NCI-H2107 treated with DMSO at 0.1 percent for 48 hours (cell line): ENCODE results near the gene PPP2CA.
"Not testable (repeated sequence)": the region's sequence is repeated elsewhere in the genome, so short reads cannot be mapped to it uniquely, and the experiment has no call there.

ENCODE experiments used
- DNase-seq: peaks from one replicate; lab custom pipeline; 2025; ENCODE audit not compliant: unreplicated experiment; lab: John Stamatoyannopoulos, UW

Gene PPP2CA

DNA sequence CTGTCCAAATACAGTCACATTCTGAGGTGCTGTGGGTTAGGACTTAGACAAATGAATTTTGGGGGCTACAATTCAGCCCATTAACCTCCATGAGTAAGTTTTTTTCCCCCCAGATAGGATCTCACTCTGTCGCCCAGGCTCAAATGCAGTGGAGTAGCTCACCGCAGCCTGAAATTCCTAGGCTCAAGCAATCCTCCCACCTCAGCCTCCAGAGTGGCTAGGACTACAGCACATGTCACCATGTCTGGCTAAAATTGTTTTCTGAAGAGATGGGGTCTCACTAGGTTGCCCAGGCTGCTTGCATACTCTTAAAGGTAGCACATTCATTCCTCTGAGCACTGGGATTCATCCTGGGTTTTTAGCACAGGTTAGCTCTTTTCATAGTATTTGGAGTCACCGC, 22.2 kb downstream of the PPP2CA start:
- no peak for DNase-seq

DNA sequence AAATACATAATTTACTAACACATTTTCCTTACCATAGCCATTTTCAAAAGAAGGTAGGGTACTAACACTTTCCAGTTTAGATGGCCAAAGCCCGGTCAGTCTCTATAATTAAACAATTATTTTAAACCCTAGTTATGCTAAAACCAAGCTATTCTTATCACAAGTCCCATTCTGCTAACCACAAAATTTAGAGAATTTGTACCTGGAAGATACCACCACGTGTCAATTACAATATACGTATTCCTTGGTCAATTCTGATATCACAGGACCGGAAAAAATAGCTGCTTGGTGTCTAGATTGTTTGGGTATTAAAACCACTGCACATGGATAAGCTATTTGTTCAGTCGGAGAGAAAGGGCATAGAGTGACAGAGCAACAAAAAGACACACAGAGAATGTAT, 30.2 kb downstream of the PPP2CA start:
- no peak for DNase-seq

DNA sequence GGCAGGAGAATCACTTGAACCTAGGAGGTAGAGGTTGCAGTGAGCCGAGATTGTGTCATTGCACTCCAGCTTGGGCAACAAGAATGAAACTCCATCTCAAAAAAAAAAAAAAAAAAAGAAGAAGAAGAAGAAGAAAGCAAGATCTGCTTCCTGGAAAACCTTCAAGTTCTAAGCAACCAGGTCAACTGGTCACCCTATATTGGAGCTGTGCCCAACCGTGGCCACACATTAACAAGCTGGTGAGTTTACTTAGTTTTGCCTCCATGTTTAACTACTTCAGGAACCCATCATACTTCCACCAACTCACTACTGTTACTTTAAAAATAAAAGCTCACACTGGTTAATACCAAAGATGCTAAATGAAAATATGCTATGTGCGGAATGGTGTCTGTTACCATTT, 36.8 kb downstream of the PPP2CA start:
- DNase-seq: no peak

DNA sequence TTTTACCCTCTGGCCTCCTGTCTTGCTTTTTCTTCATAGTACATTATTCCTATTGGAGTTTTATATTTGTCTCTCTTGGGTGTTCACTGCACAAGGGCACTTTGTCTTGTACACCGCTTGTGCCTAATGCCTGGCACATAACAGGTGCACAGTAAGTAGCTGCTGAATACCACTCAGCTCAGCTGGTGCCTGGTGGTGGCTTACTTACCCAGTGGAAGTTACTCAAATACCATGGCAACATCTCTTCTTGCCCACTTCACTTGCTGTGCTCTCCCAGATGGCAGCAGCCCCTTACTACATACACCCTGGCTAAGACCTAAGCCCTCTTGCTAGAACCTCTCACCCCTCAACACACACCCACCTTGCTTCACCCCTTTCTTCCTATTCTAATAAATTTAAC, 37.8 kb downstream of the PPP2CA start:
- DNase-seq: no peak

DNA sequence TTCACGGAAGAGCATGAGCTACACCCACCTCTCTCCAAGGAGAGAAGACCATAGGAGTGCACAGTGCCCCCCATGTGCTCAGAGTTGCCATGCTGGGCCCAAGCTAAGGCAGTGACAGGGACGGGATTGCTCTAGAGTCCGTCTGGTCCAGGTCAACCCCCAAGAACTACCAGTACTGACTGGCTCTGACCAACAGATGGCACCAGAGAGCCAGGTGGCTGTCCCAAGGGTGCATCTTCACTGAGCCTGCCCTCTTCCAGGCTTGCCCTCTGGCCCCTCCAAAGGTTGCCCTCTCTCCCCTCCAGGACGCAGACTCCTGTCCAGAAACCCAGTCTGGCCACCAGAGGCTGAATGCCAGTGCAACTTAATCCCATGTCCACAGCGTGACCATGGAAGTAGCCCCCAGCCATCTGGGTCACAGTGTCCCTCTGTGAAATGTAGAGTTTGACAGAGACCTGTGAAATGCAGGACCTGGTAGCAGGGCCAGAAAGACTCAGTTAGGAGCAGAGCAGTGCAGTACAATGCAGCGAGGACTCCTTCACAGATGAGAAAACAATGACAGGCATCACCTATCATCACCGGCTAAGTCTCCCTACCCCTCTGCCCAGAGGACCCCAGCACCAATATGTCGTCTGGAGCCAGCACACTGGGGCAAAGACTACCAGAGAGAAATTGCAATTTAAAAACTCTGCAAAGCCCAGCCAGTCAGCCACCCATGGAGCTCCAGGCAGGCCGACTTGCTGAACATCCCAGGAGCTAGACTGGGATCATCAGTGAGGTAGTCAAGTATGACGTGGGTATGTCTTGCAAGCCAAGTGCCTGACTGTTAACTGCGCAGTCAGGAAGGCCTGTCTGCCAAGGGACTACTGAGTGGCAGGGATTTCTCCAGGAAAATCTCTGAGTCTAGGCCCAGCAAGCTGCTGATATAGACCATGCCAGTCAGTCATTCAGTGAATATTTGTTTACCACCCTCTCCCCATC, 41.4 kb downstream of the PPP2CA start:
- DNase-seq: peak; percentile 13

DNA sequence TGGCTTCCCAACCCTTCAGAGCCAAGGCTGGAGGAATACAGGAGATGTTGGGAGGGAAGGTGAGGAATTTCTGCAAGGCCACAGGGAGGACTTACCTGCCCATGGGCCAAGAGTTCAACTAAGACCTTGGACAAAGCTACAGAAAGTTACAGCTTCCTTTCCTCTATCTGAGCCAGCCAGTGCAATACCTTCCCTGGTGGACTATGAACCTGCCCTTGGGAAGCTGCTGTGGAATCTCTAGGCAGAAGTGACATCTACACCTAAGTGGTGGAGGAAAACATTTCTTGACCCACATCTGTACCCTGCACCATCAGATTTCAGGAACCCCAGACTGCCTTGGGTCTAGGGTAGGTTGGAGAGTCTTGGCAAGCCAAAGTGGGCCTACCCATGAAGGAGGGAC, 42.4 kb downstream of the PPP2CA start:
- DNase-seq: no peak

DNA sequence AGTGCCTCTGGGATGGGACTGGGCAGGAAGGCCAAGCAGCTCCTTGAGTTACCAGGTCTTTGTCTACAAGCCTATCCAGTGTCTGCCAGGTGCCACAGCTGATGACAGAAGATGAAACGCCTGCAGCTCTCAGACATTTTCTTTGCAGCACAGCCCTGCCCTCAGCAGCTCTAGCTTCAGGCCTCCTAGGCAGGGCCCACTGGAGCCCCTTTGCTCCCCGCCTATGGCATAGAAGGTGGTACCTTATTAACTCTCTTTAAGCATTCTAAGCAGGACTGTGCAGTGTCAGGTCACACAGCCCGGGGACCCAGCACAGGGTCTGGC, 47.8 kb downstream of the PPP2CA start:
- DNase-seq: no peak

DNA sequence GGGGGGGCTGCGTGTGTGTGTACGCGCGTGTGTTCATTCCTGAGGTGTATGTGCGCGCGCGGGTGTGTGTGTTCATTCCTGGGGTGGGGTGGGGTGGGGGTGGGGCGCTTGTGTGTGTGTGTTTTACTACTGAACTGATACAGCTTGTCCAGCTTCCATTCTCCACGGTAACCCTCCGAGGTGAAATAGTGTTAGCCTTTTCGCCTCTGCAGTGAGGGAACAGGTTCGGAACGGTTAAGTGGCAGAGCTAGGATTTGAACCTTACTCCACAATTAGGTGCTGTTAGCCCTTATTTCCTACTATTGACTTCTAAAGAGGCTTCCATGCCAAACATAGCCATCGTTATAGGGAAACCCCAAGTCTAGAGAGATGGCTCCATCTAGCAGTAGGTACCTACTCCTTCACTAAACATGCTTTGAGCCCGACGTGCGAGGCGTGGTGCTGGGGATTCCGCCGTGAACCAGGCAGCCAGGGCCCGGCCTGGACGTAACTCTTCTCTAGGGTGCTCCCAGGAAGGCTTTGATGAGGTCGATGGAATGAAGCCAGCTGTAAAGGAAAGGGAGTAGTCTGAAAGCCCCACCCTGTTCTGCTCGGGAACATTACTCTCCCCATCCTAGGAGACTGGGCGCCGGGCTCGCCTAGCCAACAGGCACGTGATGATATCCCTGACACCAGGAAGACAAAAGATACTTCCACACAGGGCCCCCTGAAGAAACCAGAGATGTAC, 48.3 kb downstream of the PPP2CA start:
- no peak for DNase-seq

DNA sequence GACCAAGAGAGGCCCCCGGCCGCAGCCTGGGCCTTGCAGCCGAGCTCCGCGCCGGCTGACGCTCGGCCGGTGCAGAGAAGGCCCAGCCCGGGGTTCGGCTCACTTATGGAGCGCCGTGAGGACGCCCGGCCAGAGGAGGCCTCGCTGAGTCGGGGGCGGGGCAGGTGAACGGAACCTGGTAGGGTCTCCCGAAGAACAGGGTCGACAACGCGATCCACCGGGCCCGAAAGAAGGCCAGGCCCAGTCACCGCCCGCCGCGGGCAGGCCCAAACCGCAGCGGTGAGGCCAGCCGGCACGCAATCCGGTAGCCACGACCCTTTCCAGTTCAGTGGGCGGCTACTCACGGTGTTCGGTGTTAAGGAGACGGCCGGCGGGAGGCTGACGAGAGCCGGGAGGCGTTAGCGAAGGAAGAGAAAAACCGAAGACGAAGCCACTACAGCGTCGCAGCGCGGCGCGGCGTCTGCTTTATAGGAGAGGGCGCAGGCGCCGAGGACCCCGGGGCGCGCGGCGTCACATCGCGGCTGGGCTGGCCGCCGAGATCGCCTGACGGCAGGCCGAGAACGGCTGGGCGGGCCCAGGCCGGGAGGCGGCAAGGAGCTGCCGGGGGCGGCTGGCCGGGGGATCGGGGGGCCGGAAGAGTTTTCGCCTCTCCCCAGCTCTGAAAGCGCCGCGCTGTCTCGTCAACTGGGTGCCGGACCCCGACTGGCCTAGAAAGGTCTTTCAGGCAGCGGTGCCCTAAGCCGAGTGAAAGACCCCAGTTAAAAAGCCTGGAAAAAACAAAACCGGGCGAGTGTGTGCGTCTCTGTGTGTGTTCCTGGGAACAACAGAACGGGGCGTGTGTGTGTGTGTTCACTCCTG, 49.1 kb downstream of the PPP2CA start, which contains the start of gene SKP1:
Gene SKP1, minus strand, starts transcription at position 440 of the 858 bp plus-strand sequence. CDS start 2,928 bp downstream, outside the sequence.
- DNase-seq: peak; percentile 39

DNA sequence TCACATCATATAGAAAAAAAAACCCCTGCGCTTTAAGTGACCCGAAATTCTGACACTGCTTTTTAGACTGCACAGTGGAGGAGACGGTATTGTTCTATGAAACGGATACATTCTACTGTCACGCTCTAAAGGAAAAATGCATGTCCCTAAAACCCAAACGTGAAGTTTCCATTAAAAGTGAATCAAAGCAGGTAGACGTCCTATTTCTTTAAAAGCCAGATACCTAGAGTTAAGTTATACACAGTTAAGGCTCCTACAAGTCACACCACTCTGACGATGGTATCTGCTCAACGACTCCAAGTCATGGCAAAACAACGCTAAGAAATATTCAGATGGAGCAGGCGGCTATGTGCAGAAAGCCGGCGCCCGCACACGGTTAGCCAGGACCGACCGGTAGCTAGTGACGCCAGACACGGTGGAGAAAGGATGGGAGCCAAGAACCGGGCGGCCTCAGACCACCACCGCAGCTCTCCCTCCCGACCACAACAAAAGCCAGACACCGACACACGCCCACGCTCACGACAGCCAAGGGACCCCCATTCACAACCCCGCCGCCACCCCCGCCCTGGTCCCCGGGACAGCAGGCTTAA, 49.9 kb downstream of the PPP2CA start:
- no peak for DNase-seq

DNA sequence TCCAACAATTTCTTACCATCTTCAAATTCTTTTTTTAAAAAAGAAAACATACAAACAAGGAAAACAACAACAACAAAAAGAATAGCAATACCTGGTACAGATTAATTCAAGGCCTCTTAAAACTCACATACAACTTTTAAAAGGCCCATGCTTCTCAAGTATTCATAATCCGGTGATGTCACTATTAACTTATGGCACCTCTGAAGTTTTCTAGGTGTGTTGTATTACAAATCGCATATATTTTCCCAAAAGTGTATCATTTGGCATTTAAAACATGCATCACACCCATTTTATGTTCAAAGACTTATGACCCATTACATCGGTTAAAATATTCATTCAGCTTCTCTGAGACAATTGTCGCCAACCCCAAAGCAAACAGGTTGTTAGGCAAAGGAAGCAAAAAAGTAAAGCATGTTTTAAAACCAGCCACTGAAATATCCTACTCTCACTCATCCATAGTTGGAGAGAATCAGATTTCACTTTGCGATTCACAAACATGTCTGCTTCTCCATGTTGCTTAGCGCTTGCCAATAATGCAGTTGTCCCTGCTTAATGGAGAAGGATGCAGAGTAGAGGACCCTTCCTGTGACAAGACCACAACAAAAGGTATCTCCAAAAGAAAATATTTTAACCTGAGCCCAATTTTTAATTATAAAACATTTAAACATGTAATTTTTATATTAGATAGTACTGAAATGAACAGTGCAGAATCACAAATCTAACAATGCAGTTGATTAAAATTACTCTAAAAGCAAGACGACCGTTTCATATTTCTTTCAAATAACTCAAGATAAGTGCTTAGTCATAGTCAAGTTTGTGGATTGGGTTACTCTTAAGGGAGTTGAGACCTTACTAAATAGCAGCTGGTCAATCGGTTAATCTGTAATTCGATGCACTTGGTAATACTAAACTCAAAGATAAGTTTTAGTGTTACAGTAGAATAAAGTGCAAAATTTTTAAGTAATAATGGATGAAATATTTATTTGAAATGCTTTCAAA, 50.7 kb downstream of the PPP2CA start:
- DNase-seq: peak; percentile 63

DNA sequence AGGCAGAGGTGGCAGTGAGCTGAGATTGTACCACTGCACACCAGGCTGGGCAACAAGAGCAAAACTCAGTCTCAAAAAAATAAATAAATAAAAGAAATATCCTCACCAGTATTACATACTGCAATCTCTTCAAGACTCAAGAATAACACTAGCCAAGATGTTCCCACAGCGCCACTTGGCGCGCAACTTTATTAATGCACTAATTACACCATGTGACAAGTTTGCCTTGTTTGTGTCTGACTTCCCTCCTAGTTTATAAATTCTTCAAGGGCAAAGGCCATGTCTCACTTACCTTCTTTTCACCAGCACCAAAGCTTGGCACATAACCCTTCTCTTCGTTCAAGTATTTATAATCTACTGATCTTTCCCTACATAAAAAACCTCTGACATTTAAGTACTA, 53.9 kb downstream of the PPP2CA start:
- no peak for DNase-seq

DNA sequence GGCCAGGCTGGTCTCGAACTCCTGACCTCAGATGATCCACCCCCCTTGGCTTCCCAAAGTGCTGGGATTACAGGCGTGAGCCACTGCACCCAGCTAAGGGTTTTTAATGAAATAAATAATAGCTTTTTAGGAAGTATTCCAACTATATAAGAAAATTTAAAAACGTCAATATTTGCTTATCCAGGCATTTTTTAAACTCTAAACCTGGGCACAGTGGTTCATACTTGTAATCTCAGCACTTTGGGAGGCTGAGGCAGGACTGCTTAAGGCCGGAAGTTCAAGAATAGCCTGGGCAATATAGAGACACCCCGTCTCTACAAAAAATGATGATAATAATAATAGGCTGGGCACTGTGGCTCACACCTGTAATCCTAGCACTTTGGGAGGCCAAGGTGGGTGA, 63.3 kb downstream of the PPP2CA start:
- DNase-seq: no peak

DNA sequence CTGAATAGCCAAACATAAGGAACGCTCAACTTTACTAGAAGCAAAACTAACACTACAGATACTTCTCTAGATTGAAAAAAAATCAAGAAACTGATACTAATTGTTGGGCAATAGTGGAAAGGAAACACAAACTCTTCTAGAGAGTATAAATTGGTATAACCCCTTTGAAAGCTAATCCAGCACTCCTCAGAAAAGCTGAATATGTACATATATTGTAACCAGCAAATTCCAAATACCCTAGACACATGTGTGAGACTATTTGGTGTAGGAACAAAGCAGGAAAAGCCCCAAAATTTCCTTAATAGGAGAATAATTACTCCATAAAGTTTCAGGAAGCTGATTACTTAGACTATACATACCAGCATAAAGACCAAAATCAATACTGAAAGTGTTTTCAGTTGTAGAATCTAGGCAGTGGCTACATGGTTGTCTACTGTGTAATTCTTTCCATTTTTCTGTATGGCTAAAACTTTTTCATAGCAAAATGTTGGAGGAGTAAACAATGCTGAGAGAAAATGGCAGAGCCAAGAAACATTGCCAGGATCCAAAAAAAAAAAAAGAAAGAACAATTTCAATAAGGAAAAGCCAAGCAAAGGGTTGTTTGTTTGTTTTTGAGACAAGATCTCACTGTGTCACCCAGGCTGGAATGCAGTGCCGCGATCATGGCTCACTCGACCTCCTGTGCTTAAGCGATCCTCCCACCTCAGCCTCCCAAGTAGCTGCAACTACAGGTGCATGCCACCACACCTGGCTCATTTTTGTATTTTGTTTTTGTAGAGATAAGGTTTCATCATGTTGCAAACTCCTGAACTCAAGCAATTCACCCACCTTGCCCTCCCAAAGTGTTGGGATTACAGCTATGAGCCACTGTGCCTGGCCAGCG, 64.1 kb downstream of the PPP2CA start:
- no peak for DNase-seq

DNA sequence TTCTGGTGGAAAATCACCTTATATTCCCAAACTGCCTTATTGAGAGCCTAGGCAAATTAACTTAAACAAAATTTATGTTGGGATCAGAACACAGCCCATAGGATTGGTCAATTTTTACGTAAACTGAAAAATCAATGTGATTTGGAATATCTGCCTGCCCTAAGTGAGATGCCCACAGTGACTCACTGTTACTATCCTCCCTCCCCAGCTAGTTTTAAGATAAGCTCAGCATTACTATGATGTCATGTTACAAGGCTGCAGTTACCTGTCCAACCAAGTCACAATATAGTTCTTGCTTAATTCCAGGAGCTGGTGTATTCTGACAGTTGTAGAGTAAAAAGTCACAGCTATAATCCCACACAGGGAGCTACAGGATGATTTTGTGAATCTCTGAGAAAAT, 72.2 kb downstream of the PPP2CA start:
- no peak for DNase-seq

DNA sequence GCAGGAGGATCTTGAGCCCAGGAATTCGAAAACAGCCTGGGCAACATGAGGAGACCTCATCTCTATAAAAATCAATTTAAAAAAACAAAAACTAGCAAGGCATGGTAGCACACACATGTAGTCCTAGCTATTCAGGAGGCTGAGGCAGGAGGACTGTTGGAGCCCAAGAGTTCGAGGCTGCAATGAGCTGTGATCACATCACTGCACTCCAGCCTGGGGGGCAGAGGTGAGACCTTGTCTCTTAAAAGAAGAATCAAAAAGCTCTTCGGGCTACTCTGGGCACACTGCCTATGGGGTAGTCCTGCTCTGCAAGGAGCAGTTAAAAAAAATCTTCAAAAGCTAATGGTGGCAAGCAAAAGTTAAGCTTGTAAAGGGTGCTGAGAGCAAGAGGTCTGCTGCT, 72.6 kb downstream of the PPP2CA start:
- no peak for DNase-seq

DNA sequence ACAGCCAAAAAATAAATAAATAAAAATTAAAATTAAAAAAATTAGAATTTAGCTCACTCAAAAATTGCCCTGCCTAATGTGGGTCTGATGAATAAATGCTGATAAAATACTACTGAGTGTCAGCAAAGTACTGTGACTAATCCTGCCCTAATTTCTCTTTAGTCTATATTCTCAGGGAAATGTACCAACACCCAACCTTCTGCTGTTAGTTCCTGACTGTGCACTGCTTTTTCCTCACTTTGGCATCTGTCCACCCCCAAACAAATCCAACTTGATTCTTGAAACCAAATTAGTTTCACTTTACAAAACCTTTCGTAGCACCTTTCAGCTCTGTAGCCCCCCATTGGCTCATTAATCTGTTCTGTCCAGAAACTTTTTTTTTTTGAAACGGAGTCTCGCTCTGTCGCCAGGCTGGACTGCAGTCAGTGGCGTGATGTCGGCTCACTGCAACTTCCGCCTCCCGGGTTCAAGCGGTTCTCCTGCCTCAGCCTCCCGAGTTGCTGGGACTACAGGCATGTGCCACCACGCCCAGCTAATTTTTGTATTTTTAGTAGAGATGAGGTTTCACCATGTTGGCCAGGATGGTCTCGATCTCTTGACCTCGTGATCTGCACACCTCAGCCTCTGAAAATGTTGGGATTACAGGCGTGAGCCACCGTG, 73.6 kb downstream of the PPP2CA start:
- DNase-seq: not testable (repeated sequence)

DNA sequence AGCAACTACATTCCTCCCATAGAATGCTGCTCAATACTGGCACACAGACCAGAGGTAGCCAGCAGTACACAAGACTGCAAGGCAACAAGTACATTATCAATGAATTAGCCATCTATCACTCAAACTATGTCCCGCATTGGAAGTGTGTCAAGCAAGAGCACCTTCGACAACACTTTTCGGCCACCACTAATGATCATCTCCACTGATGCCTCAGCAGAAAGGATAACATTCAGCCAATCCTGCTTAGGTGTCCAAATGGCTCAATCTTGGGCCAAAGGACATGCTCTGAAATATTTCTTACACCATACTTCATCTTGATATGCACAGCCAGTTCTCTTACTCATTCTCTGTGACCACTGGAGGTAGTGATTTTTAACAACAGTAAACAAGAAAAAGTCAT, 74.2 kb downstream of the PPP2CA start:
- no peak for DNase-seq
